ENCODE data around the gene CWC27.

- TF ChIP-seq ZNF766 (CRISPR knock-in tag; conservative IDR thresholded peaks at IDR 0.05) (no peak), HDAC1 (IDR thresholded peaks at IDR 0.05) (no peak), AFF4 (CRISPR knock-in tag; IDR thresholded peaks at IDR 0.05) (no peak), MEF2D (tag; conservative IDR thresholded peaks at IDR 0.05; ENCODE audit: low read depth) (no peak), EGR1 (conservative IDR thresholded peaks at IDR 0.05) (no peak), CTCF (IDR thresholded peaks at IDR 0.05 in 2 of 3, conservative IDR thresholded peaks at IDR 0.05 in 1 of 3; ENCODE audit: insufficient read depth in 2 of 3, low read depth in 1 of 3, low read length in 3 of 3) (no peak), MECOM (CRISPR knock-in tag; IDR thresholded peaks at IDR 0.05) (no peak), TGIF2 (CRISPR knock-in tag; IDR thresholded peaks at IDR 0.05) (no peak), ZNF639 (CRISPR knock-in tag; conservative IDR thresholded peaks at IDR 0.05 in 1 of 2, IDR thresholded peaks at IDR 0.05 in 1 of 2) (no peak)
These were observed 258.3 kb downstream of the CWC27 start for GRCh38 chr5:65026816-65027548.

All from K562 (cell line).